Adrenal gland (tissue), 19 donors: Measurements from ENCODE around the gene OR4F17. TPM values are rescaled to one million over a fixed set of nuclear protein-coding genes. Genes with fewer than 3 reads are reported as not detected.
"Not testable (repeated sequence)": the region's sequence is repeated elsewhere in the genome, so short reads cannot be mapped to it uniquely, and the experiment has no call there.

Experiments used
- DNase-seq, 7 donors: peaks; one replicate each; pipeline ENCODE4 v3.0.0-alpha.2; 2019 to 2020
- H3K27ac ChIP-seq, 5 donors: fragments of 200-600 bp; sonication (generic) in 4 of 5; 1 replicate in 3 of 5; 2 replicates in 2 of 5; pipeline versions ENCODE4 v1.5.1 to v1.8.0; 2016 to 2020; ENCODE audit warnings: mild to moderate bottlenecking in 1 of 5
- H3K27me3 ChIP-seq: fragments of 200-600 bp; 2 replicates; pipeline ENCODE4 v1.8.0; 2021
- H3K36me3 ChIP-seq, 2 donors: fragments of 200-600 bp; replicated peaks in 1 of 2; 1 replicate in 1 of 2; 2 replicates in 1 of 2; pipeline versions ENCODE4 v1.5.1 to v1.8.0; 2018 to 2022
- H3K4me1 ChIP-seq, 2 donors: fragments of 200-600 bp; replicated peaks in 1 of 2; 1 replicate in 1 of 2; 2 replicates in 1 of 2; pipeline versions ENCODE4 v1.5.1 to v1.8.0; 2018 to 2021
- H3K4me3 ChIP-seq, 4 donors: fragments of 200-600 bp; sonication (generic) in 3 of 4; one replicate each; pipeline ENCODE4 v1.5.1; 2016 to 2018
- H3K9me3 ChIP-seq, 3 donors: fragments of 200-600 bp; sonication (generic) in 1 of 3; replicated peaks in 1 of 3; 1 replicate in 2 of 3; 2 replicates in 1 of 3; pipeline versions ENCODE4 v1.5.1 to v1.8.0; 2016 to 2021
- WGBS, 4 donors: extraction: QIAGEN DNeasy Blood & Tissue Kit in 2 of 4; methylation state at CpG; one replicate each; pipeline versions ENCODE4 v1.1.5 to v1.1.7; 2013 to 2017; 5-methylcytosine and 5-hydroxymethylcytosine counted together
- intact Hi-C, 2 donors: fragments of 100-400 bp; cut with DNase I; formaldehyde crosslinking; loops; one replicate each; pipeline versions ENCODE4 v1.14.1 to v1.15.0; 2022 to 2023
- long read RNA-seq, 10 donors: library from polyadenylated mRNA in 3 of 10; unstranded in 2 of 10; stranded (forward) in 1 of 10; transcript quantifications; one replicate each; pipeline ENCODE4 v2.0.0 and lab custom pipeline, GENCODE V29; 2021 to 2026
- polyA plus RNA-seq, 3 donors: library from polyadenylated mRNA; stranded (reverse); fragments of 200-250 nt in 2 of 3; fragments of 350-450 nt in 1 of 3; fragmentation: Illumina TruSeq in 1 of 3; extraction: RNeasy Lipid Tissue Mini Kit (QIAGEN cat#74804) in 1 of 3; gene quantifications; one replicate each; pipeline ENCODE4 v1.2.3, GENCODE V29; 2013 to 2014
- total RNA-seq, 9 donors: library from RNA; depleted of rRNA in 4 of 9; stranded (reverse); fragments of >200 nt in 4 of 9; fragments of 120-200 nt in 1 of 9; fragmentation: NEBNext Ultra II Directional in 1 of 9; extraction: Animal tissue kit (Norgen Biotek cat#: 25700) in 1 of 9; gene quantifications; one replicate each; pipeline versions ENCODE4 v1.1.0 to v1.2.4, GENCODE V29; 2013 to 2023
- donor health status: healthy with polysubstance abuse.
- donor health status: Bipolar disorder and iron deficiency.
- donor health status: DM: yes; HTN: yes; CAD: no.
- donor health status: DM: no; HTN: no; CAD: no.
- donor health status: DM: no; HTN: no; CAD: no.
- donor health status: DM: yes; HTN: yes; CAD: no.

OR4F17 gene, protein sequence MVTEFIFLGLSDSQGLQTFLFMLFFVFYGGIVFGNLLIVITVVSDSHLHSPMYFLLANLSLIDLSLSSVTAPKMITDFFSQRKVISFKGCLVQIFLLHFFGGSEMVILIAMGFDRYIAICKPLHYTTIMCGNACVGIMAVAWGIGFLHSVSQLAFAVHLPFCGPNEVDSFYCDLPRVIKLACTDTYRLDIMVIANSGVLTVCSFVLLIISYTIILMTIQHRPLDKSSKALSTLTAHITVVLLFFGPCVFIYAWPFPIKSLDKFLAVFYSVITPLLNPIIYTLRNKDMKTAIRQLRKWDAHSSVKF
- not detected for total RNA-seq
- polyA plus RNA-seq: not detected
- long read RNA-seq, donor 1: 0 reads
- long read RNA-seq, donor 2: 0 reads
- long read RNA-seq, donor 3, partial matches to known transcripts: 0 of 1 reads
- long read RNA-seq, donor 3, other reads (novel, unspliced or antisense): 0 of 1 reads
- long read RNA-seq, donor 4: 0 reads
- long read RNA-seq, donor 5: 0 reads
- long read RNA-seq, donor 6: 0 reads
- long read RNA-seq, donor 7: 0 reads
- long read RNA-seq, donor 8: 0 reads
- long read RNA-seq, donor 9: 0 reads
- long read RNA-seq, donor 10: 0 reads

DNA sequence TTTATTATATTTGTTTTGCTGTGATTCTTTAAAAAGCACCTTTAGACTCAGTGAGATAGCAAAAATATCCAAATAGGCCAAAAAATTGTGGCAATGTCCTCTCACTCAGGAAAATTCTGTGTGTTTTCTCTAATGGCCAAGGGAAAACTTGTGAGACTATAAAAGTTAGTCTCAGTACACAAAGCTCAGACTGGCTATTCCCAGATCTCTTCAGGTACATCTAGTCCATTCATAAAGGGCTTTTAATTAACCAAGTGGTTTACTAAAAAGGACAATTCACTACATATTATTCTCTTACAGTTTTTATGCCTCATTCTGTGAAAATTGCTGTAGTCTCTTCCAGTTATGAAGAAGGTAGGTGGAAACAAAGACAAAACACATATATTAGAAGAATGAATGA is at the start of gene OR4F17:
TSS of gene OR4F17 (plus strand) at position 301 of the 400 bp plus-strand sequence. CDS start 3,575 bp downstream, outside the sequence.
- DNase-seq, H3K27me3 ChIP-seq, H3K4me1 ChIP-seq, H3K4me3 ChIP-seq, intact Hi-C loops, H3K27ac ChIP-seq, H3K36me3 ChIP-seq, H3K9me3 ChIP-seq: not testable (repeated sequence)

DNA sequence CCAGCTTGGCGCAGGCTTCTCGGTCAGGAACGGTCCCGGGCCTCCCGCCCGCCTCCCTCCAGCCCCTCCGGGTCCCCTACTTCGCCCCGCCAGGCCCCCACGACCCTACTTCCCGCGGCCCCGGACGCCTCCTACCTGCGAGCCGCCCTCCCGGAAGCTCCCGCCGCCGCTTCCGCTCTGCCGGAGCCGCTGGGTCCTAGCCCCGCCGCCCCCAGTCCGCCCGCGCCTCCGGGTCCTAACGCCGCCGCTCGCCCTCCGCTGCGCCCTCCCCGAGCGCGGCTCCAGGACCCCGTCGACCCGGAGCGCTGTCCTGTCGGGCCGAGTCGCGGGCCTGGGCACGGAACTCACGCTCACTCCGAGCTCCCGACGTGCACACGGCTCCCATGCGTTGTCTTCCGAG is 36.1 kb upstream of the OR4F17 start:
- H3K27me3 ChIP-seq, H3K9me3 ChIP-seq, H3K4me1 ChIP-seq, intact Hi-C loops, H3K36me3 ChIP-seq, H3K27ac ChIP-seq, H3K4me3 ChIP-seq: not testable (repeated sequence)
- DNase-seq: peak in 2 of 7 donors; percentile 11 to 17
- 0% methylated on average over 10 of the region's 54 CpGs; no CpG with 5 or more reads in 3 of the 4 donors for WGBS, 4 donors

DNA sequence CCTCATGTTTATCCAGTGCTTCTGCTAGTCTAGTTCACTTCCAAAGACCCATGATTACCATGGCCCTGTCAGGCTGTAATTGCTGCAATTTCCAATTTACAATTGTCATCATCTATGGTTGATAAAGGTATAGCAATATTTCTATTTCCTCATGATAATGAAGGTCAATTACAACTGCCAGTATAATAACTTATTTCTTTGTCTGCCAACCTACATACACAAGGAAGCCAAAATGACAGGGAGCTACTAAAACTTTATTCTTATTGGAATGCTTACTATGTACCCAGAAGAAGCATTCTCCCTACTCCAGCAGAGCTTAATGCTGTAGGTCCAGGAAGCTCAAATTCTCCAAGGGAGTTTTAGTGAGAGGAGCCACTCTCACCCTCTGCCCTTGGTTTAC is 24.0 kb upstream of the OR4F17 start:
- H3K27me3 ChIP-seq, H3K27ac ChIP-seq, DNase-seq, H3K4me3 ChIP-seq, intact Hi-C loops, H3K4me1 ChIP-seq, H3K9me3 ChIP-seq, H3K36me3 ChIP-seq: not testable (repeated sequence)

DNA sequence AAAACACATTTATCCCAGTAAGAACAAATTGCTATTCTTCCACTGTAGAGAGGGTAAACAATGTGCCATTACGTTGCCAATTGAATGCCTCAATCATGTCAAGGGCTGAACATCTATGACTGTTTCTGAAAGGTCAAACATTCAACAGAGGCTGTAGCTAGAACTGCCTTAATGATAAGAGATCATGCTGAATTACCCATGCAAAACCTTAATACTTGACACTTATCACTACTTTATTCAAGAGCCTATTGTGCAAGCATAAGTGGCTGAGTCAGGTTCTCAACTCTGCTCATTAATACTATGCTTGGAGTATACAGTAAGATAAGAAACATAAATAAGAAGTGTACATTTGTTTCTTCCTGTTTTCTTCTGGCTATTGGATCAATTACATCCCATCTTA is 23.3 kb upstream of the OR4F17 start:
- H3K27ac ChIP-seq, intact Hi-C loops, DNase-seq, H3K36me3 ChIP-seq, H3K27me3 ChIP-seq, H3K9me3 ChIP-seq, H3K4me1 ChIP-seq, H3K4me3 ChIP-seq: not testable (repeated sequence)
- no CpG with 5 or more reads among the region's 1 CpG for WGBS, 4 donors

DNA sequence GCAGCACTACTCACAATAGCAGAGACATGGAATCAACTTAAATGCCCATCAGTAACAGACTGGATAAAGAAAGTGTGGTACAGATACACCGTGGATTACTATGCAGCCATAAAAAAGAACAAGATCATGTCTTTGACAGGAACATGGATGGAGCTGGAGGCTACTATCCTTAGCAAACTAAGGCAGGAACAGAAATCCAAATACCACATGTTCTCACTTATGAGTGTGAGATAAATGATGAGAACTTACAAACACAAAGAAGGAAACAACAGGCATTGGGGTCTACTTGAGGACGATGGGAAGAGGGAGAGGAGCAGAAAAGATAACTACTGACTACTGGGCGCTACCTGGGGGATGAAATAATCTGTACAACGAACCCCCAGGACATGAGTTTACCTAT is 16.2 kb upstream of the OR4F17 start:
- DNase-seq, H3K4me3 ChIP-seq, H3K4me1 ChIP-seq, H3K36me3 ChIP-seq, intact Hi-C loops, H3K27ac ChIP-seq, H3K9me3 ChIP-seq, H3K27me3 ChIP-seq: not testable (repeated sequence)
- WGBS, 4 donors: 54 to 71% (median 64%) methylated on average over 3 to 4 of the region's 4 CpGs

DNA sequence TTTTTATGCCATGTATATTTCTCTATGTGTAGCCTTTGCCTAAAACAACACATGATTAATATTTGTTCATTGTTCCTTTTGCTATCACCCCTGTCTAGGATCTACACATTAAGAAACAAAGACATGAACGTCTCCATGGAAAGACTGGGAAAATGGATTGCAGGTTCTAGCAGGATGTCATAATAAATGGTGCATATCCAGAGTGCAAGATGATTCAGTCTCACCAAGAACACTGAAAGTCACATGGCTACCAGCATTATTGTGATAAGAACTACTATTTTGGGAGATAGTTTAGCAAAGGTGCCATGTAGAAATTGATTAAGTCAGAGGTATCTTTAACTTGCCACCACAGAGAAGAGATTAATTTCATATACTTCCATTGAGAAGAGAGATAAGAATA is 12.1 kb upstream of the OR4F17 start:
- H3K27me3 ChIP-seq, H3K4me1 ChIP-seq, H3K4me3 ChIP-seq, H3K36me3 ChIP-seq, H3K27ac ChIP-seq, H3K9me3 ChIP-seq, intact Hi-C loops, DNase-seq: not testable (repeated sequence)
- WGBS, 4 donors: no CpG with 5 or more reads among the region's 1 CpG

DNA sequence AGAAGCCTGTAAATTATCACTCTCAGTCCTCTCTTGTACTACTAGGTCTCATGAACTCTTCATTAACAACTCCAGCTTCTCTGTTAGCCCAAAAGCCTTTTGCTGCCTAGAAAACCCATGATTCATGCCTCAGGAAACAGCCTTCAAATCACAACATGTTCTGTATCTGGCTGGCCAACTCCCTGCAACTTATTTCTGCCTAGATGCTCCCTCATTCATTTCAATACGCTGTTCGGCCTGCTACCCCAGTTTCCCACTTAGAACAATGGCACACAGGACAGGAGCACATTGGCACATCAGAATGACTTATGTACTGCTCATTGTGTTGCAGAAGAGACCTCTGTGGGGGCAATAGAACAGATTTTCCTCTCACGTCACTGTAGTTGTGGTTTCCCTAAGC is 9.3 kb upstream of the OR4F17 start:
- DNase-seq, H3K4me3 ChIP-seq, H3K27ac ChIP-seq, H3K27me3 ChIP-seq, H3K4me1 ChIP-seq, H3K9me3 ChIP-seq, H3K36me3 ChIP-seq, intact Hi-C loops: not testable (repeated sequence)
- no CpG with 5 or more reads among the region's 3 CpGs for WGBS, 4 donors

DNA sequence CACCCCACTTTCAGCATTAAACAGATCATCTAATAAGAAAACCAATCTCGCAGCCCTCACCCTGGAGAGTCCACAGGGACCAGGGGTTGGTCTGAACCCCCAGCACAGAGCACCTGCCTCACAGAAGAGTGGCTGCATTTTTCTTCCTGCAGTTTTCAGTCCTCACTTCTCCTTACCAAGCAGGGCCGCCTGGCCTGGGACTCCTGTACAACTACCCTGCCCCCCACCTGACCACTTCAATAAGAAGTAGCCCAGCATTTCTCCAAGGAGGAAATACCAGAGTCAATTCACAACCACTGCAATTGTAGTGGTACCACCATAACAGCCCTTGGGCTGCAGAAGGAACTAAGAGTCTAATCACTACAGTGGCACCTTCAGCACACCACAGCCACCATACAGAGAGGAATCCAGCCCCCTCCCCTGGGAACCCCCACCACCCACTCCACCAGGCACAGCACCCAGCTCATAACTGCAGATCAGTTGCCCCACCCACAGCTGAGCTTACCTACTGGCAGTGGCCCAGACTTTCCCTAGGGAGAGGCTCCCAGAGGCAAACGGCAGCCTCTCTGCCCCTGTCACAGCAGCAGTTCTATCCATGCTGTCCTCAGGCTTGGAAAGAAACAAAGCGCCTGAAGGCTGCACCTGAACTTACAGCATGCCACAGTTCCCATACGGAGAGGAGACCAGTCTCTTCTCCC is 13.7 kb downstream of the OR4F17 start:
- H3K27me3 ChIP-seq, H3K36me3 ChIP-seq, DNase-seq, H3K9me3 ChIP-seq, H3K4me1 ChIP-seq, intact Hi-C loops, H3K4me3 ChIP-seq, H3K27ac ChIP-seq: not testable (repeated sequence)
- WGBS, 4 donors: 60 to 78% (median 75%) methylated on average over 1 of the region's 5 CpGs; no CpG with 5 or more reads in 1 of the 4 donors

Other genes starting within 250 kb of the OR4F17 start
- 100 to 1,000 TPM in 1 of 9 donors, 10 to 100 TPM in 2, 1 to 10 TPM in 5, under 1 TPM in 1; 0.89 to 272 (median 6.7) TPM for gene PLPP2, start 184.3 kb downstream of the OR4F17 start, total RNA-seq
- 1 to 10 TPM in 1 of 3 donors, under 1 TPM in 2; 0.33 to 8.9 (median 0.88) TPM for gene PLPP2, start 184.3 kb downstream of the OR4F17 start, polyA plus RNA-seq
- gene MIER2, start 237.7 kb downstream of the OR4F17 start, total RNA-seq: 10 to 100 TPM; 10.8 to 24.2 (median 14.3) TPM
- 10 to 100 TPM; 11.6 to 33.9 (median 29.5) TPM for gene MIER2, start 237.7 kb downstream of the OR4F17 start, polyA plus RNA-seq